ENCODE results near the gene RASGRF1. TPM values are rescaled to one million over a fixed set of nuclear protein-coding genes. Genes with fewer than 3 reads are reported as not detected.

The RASGRF1 gene
- total and polyA plus RNA-seq, 10 donors, result 0.50 to 3.4 (median 1.8) TPM

DNA sequence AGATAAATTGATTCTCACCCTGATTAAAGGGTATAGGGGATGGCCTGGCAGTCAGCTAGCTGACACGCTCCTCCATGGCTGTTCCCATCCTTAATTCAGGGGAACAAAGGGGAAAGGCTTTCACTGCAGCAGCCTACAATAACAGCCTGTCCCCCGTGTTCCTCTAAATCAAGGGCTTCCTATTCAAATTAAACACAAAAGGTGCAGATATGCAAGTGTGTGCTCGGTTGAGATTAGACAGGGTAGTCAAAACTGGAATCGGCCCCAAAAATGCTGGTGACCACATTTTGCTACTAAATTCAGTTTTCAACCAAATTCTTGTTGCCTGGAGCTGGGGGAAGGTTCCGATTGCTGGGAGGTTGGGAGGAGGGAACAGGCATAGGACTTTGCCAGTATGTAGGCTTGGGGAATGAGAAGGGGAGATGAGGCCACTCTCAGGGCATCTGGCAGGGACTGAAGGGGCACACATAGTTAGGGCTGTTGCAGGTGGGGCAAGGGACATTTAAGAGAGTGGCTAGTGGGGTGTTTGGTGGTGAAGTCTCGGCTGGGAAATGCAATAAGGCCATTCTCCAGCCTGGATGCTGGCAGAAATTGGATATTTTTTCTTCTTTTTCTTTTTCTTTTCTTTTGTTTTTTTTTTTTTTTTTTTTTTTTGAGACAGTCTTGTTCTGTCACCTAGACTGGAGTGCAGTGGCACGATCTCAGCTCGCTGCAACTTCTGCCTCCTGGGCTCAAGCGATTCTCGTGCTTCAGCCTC lies 112.8 kb downstream of the RASGRF1 start:
- Histone ChIP-seq H3K4me3 (no peak overlapping the region), H3K36me3 (no peaks in the 10 kb centered on the region), H3K4me1 (peaks cover 4 to 47% (median 36%) of the 10 kb centered on the region in 6 donors), H3K9me3 (no peaks in the 10 kb centered on the region), H3K27ac (peak overlapping the region in 6 of 8 donors; percentile 7 to 72 (median 52)), H3K27me3 (replicated peaks in 1 of 7) (no peaks in the 10 kb centered on the region)
- intact Hi-C loops (cut with DNase I; ENCODE audit: low total_unique reads), result no loop called here
- DNase-seq, result no peak
- WGBS, 5 donors, result 72 to 82% (median 77%) methylated on average over 10 of the region's 10 CpGs
- TF ChIP-seq POLR2A (IDR thresholded peaks at IDR 0.05), result no peak
- TF ChIP-seq POLR2AphosphoS5 (IDR thresholded peaks at IDR 0.05), result no peak
- TF ChIP-seq, protein P1, sequence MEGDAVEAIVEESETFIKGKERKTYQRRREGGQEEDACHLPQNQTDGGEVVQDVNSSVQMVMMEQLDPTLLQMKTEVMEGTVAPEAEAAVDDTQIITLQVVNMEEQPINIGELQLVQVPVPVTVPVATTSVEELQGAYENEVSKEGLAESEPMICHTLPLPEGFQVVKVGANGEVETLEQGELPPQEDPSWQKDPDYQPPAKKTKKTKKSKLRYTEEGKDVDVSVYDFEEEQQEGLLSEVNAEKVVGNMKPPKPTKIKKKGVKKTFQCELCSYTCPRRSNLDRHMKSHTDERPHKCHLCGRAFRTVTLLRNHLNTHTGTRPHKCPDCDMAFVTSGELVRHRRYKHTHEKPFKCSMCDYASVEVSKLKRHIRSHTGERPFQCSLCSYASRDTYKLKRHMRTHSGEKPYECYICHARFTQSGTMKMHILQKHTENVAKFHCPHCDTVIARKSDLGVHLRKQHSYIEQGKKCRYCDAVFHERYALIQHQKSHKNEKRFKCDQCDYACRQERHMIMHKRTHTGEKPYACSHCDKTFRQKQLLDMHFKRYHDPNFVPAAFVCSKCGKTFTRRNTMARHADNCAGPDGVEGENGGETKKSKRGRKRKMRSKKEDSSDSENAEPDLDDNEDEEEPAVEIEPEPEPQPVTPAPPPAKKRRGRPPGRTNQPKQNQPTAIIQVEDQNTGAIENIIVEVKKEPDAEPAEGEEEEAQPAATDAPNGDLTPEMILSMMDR (IDR thresholded peaks at IDR 0.05 in 8 of 11, conservative IDR thresholded peaks at IDR 0.05 in 3 of 11), result no peak

DNA sequence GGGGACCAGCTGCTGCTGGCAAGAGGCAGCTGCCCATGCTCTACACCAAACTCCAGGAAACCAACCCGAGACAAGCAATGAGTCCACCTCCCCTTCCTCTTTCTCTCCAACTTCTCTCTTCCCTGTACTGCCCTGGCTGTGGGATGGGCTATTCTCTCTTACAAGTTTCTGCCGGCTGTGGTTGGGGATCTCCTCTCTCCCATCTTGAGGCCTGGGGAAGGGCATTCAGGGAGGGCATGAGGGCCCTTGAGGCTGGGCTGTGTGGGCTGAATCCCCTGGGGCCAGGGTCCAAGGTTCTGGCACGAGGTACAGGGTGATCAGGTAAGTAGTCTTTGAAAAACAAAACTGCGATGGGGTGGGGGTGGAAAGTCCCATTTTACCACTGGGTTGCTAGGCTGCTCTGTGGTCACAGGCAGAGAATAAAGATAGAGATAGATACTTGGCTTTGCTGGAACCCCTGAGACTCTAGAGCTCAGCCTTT lies 113.4 kb downstream of the RASGRF1 start:
- TF ChIP-seq, protein P1 (IDR thresholded peaks at IDR 0.05 in 8 of 11, conservative IDR thresholded peaks at IDR 0.05 in 3 of 11), result no peak
- TF ChIP-seq POLR2AphosphoS5 (IDR thresholded peaks at IDR 0.05), result peak in 1 of 3 donors; percentile 29
- WGBS, 5 donors, result 31 to 63% (median 45%) methylated on average over 3 to 4 of the region's 4 CpGs
- Histone ChIP-seq H3K27me3 (replicated peaks in 1 of 7) (no peaks in the 10 kb centered on the region), H3K36me3 (no peaks in the 10 kb centered on the region), H3K27ac (peak overlapping the region; percentile 2 to 72 (median 38)), H3K4me3 (no peak overlapping the region), H3K4me1 (peaks cover 4 to 47% (median 36%) of the 10 kb centered on the region in 6 donors), H3K9me3 (no peaks in the 10 kb centered on the region)
- intact Hi-C loops (cut with DNase I; ENCODE audit: low total_unique reads), result no loop called here
- no peak for DNase-seq

DNA sequence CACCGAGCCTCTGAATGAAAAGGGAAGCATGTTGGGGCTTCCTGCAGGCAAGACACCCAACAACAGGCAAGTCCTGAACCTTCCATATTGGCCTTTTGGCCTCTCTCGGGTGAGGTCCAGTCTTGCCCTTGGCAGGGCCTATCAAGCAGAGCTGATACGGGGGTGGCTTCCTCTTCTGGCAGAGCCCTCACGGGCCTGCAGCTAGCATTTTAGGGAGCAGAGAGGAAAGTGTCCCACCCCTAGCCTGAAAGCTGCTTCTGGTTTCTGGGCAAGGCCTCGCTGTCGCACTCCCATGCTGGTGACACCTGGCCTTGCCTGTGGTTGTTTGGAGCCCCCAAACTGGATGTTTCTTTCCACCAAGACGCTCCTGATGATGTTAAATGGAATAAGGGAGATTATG lies 113.9 kb downstream of the RASGRF1 start:
- Histone ChIP-seq H3K4me3 (no peak overlapping the region), H3K27me3 (replicated peaks in 1 of 7) (no peaks in the 10 kb centered on the region), H3K9me3 (no peaks in the 10 kb centered on the region), H3K4me1 (peaks cover 4 to 47% (median 36%) of the 10 kb centered on the region in 6 donors), H3K27ac (peak overlapping the region in 7 of 8 donors; percentile 2 to 72 (median 46)), H3K36me3 (no peaks in the 10 kb centered on the region)
- 49 to 78% (median 69%) methylated on average over 6 to 7 of the region's 7 CpGs for WGBS, 5 donors
- TF ChIP-seq, protein P1 (IDR thresholded peaks at IDR 0.05 in 8 of 11, conservative IDR thresholded peaks at IDR 0.05 in 3 of 11), result no peak
- TF ChIP-seq POLR2A (IDR thresholded peaks at IDR 0.05) (no peak), POLR2AphosphoS5 (IDR thresholded peaks at IDR 0.05) (no peak)
- DNase-seq, result no peak
- intact Hi-C loops (cut with DNase I; ENCODE audit: low total_unique reads), result no loop called here

DNA sequence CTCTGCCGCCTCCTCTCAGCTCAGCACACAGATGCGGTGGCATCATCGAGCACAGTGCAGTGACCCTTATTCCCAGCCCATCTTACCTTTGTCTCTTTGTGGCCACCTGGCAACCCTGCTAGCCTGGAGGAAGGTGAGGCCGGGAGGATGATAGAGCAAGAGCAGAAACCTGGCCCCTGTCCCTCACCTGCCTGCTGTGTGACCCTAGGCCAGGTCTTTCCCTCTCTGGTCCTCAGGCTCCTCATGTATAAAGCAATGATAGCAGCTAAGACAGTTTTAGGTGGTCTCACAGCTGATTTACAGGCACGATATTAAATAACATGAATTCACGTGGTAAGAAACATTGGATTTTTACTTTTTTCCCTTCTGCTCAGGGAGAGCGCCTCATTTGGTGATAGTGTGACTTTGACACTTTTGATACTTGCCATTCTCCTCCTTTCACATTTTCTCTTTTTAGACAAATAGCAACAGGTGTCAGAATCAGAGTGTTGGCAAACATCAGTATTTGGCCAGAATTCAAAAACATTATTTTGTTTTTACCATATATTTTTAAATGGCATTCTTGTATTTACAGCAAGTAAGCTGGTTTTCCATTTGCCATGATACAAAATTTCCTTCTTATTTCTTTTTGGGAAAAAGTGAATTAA lies 116.2 kb downstream of the RASGRF1 start:
- H3K27ac ChIP-seq, result no peak overlapping the region
- TF ChIP-seq POLR2A (IDR thresholded peaks at IDR 0.05) (no peak), POLR2AphosphoS5 (IDR thresholded peaks at IDR 0.05) (no peak)
- TF ChIP-seq, protein P1 (IDR thresholded peaks at IDR 0.05 in 8 of 11, conservative IDR thresholded peaks at IDR 0.05 in 3 of 11), result no peak
- no peaks in the 10 kb centered on the region for H3K9me3 ChIP-seq
- no peak overlapping the region for H3K4me3 ChIP-seq
- no peaks in the 10 kb centered on the region for H3K36me3 ChIP-seq
- no peaks in the 10 kb centered on the region for H3K27me3 ChIP-seq (replicated peaks in 1 of 7)
- DNase-seq, result no peak
- peaks cover 4 to 34% (median 27%) of the 10 kb centered on the region in 6 donors for H3K4me1 ChIP-seq
- intact Hi-C loops (cut with DNase I; ENCODE audit: low total_unique reads), result no loop called here
- WGBS, 5 donors, result 93 to 99% (median 95%) methylated on average over 7 of the region's 7 CpGs

All from spleen (tissue), 11 donors.